ENCODE results near the gene NRG3. TPM values are rescaled to one million over a fixed set of nuclear protein-coding genes. Genes with fewer than 3 reads are reported as not detected.

The NRG3 gene
- total RNA-seq, 1 experiment from 2014 or later, result not detected

- Histone ChIP-seq H2AFZ (ENCODE audit: low read depth, low read length, poor library complexity, severe bottlenecking) (no peak overlapping the region), H3K36me3 (ENCODE audit: control insufficient read depth in 1 of 2, insufficient read depth in 2 of 2, low read length in 2 of 2) (no peaks in the 10 kb centered on the region), H3K79me2 (ENCODE audit: insufficient read depth, low read length) (no peaks in the 10 kb centered on the region), H3K4me1 (ENCODE audit: control insufficient read depth in 1 of 2, insufficient read depth in 2 of 2, low read length in 2 of 2) (no peaks in the 10 kb centered on the region), H3K9me3 (ENCODE audit: control insufficient read depth in 1 of 2, insufficient read depth in 1 of 2, low read depth in 1 of 2, low read length in 2 of 2) (peaks cover 0 to 24% of the 10 kb centered on the region in 2 experiments; a peak in 2 of 4 replicates), H4K20me1 (ENCODE audit: insufficient read depth) (no peaks in the 10 kb centered on the region), H3K4me2 (ENCODE audit: low read length) (no peak overlapping the region), H3K27ac (ENCODE audit: low read depth, low read length) (no peak overlapping the region), H3K9me2 (ENCODE audit: insufficient read depth) (no peaks in the 10 kb centered on the region), H3K4me3 (replicated peaks in 1 of 2; ENCODE audit: low read depth in 1 of 2, low read length in 2 of 2) (no peak overlapping the region), H3K27me3 (ENCODE audit: insufficient read depth, low read length) (no peaks in the 10 kb centered on the region), H3K9ac (ENCODE audit: low read length) (no peak overlapping the region)
- RAD21 ChIA-PET (ENCODE audit: low non-redundant PET in 1 of 2, low total read pairs in 2 of 2, uncharacterized antibody in 2 of 2, unreplicated experiment in 2 of 2), result no interaction called here
- BruUV-seq (replicated peaks), result no TSS peak
- TF ChIP-seq ATF3 (IDR thresholded peaks at IDR 0.05), result no peak
- TF ChIP-seq JUND (IDR thresholded peaks at IDR 0.05), result no peak
- TF ChIP-seq CEBPB (IDR thresholded peaks at IDR 0.05; ENCODE audit: low read depth), result no peak
- no peak for TF ChIP-seq CTCF (IDR thresholded peaks at IDR 0.05 in 2 of 3, conservative IDR thresholded peaks at IDR 0.05 in 1 of 3; ENCODE audit: borderline replicate concordance in 1 of 3, insufficient read depth in 1 of 3, low read depth in 2 of 3, low read length in 2 of 3)
- no peak for TF ChIP-seq EZH2 (IDR thresholded peaks at IDR 0.05)
- TF ChIP-seq ZFX (IDR thresholded peaks at IDR 0.05), result no peak
- no peak for TF ChIP-seq SRF (IDR thresholded peaks at IDR 0.05; ENCODE audit: low read depth)
- no peak for TF ChIP-seq TCF7L2 (IDR thresholded peaks at IDR 0.05; ENCODE audit: borderline replicate concordance, extremely low read depth, insufficient read depth, insufficient read length)
- TF ChIP-seq REST (IDR thresholded peaks at IDR 0.05; ENCODE audit: low read depth), result no peak
- TF ChIP-seq SP1 (IDR thresholded peaks at IDR 0.05; ENCODE audit: low read depth), result no peak
- TF ChIP-seq ZNF274 (IDR thresholded peaks at IDR 0.05; ENCODE audit: low read depth, low read length), result no peak
- TF ChIP-seq CBX3 (IDR thresholded peaks at IDR 0.05; ENCODE audit: low read depth), result no peak
- no peak for TF ChIP-seq RAD21 (IDR thresholded peaks at IDR 0.05; ENCODE audit: low read depth)
- no peak for TF ChIP-seq FOSL1 (IDR thresholded peaks at IDR 0.05; ENCODE audit: low read depth)
- no peak for TF ChIP-seq POLR2AphosphoS5 (IDR thresholded peaks at IDR 0.05; ENCODE audit: low read depth, low read length)
- TF ChIP-seq YY1 (IDR thresholded peaks at IDR 0.05; ENCODE audit: extremely low read depth, insufficient replicate concordance, low read depth, low read length), result no peak
- no peak for TF ChIP-seq POLR2A (IDR thresholded peaks at IDR 0.05; ENCODE audit: borderline replicate concordance, extremely low read depth, insufficient read depth, insufficient read length)
- TF ChIP-seq MAX (IDR thresholded peaks at IDR 0.05), result no peak
- no peak for TF ChIP-seq ZBTB33 (IDR thresholded peaks at IDR 0.05; ENCODE audit: extremely low read depth, insufficient replicate concordance, low read length)
- no peak for ATAC-seq
- no peak for DNase-seq (ENCODE audit: low read depth, low spot score)
- CTCF ChIA-PET, result no interaction called here
- POLR2A ChIA-PET, result no interaction called here
- intact Hi-C loops (cut with micrococcal nuclease), result no loop called here
Measured at GRCh38 chr10:82813856-82814255, 938.9 kb downstream of the NRG3 start.
